ENCODE data around the gene GAMT.

The GAMT gene

GRCh38 chr19:1434040-1434366 is 32.7 kb upstream of the GAMT start:
- Histone ChIP-seq H3K27me3 (ENCODE audit: insufficient read depth, low read depth, severe bottlenecking) (no peaks in the 10 kb centered on the region), H3K36me3 (peaks cover 68% of the 10 kb centered on the region), H3K9me3 (ENCODE audit: severe bottlenecking) (no peaks in the 10 kb centered on the region), H3K27ac (no peak overlapping the region), H3K4me3 (ENCODE audit: low read depth, low read length) (no peak overlapping the region)
- TF ChIP-seq CTCF (IDR thresholded peaks at IDR 0.05; ENCODE audit: low read depth, low read length), result no peak
- DNase-seq, result no peak

- no peak for DNase-seq
- H3K36me3 ChIP-seq, result peaks cover 71% of the 10 kb centered on the region
Measured at GRCh38 chr19:1433119-1434039, 32.0 kb upstream of the GAMT start.

GRCh38 chr19:1432507-1432887 is 31.2 kb upstream of the GAMT start:
- H3K4me3 ChIP-seq (ENCODE audit: low read depth, low read length), result no peak overlapping the region
- peaks cover 79% of the 10 kb centered on the region for H3K36me3 ChIP-seq
- H3K9me3 ChIP-seq (ENCODE audit: severe bottlenecking), result no peaks in the 10 kb centered on the region
- no peak overlapping the region for H3K27ac ChIP-seq
- no peaks in the 10 kb centered on the region for H3K27me3 ChIP-seq (ENCODE audit: insufficient read depth, low read depth, severe bottlenecking)
- TF ChIP-seq CTCF (IDR thresholded peaks at IDR 0.05; ENCODE audit: low read depth, low read length), result no peak
- no peak for DNase-seq

More at GRCh38 chr19:1433119-1434039, 32.0 kb upstream of the GAMT start:
- Histone ChIP-seq H3K4me3 (ENCODE audit: low read depth, low read length) (no peak overlapping the region), H3K27me3 (ENCODE audit: insufficient read depth, low read depth, severe bottlenecking) (no peaks in the 10 kb centered on the region), H3K27ac (no peak overlapping the region), H3K9me3 (ENCODE audit: severe bottlenecking) (no peaks in the 10 kb centered on the region)
- TF ChIP-seq CTCF (IDR thresholded peaks at IDR 0.05; ENCODE audit: low read depth, low read length), result no peak

- no peak overlapping the region for H3K27ac ChIP-seq
- no peak overlapping the region for H3K4me3 ChIP-seq (ENCODE audit: low read depth, low read length)
- DNase-seq, result no peak
- H3K9me3 ChIP-seq (ENCODE audit: severe bottlenecking), result no peaks in the 10 kb centered on the region
- H3K36me3 ChIP-seq, result peaks cover 81% of the 10 kb centered on the region
- TF ChIP-seq CTCF (IDR thresholded peaks at IDR 0.05; ENCODE audit: low read depth, low read length), result no peak
- no peaks in the 10 kb centered on the region for H3K27me3 ChIP-seq (ENCODE audit: insufficient read depth, low read depth, severe bottlenecking)
Measured at GRCh38 chr19:1431759-1432506, 30.6 kb upstream of the GAMT start.

- H3K27ac ChIP-seq, result no peak overlapping the region
- peaks cover 87% of the 10 kb centered on the region for H3K36me3 ChIP-seq
- no peaks in the 10 kb centered on the region for H3K9me3 ChIP-seq (ENCODE audit: severe bottlenecking)
- H3K4me3 ChIP-seq (ENCODE audit: low read depth, low read length), result no peak overlapping the region
- no peak for TF ChIP-seq CTCF (IDR thresholded peaks at IDR 0.05; ENCODE audit: low read depth, low read length)
- no peak for DNase-seq
- H3K27me3 ChIP-seq (ENCODE audit: insufficient read depth, low read depth, severe bottlenecking), result no peaks in the 10 kb centered on the region
Measured at GRCh38 chr19:1430246-1430645, 28.9 kb upstream of the GAMT start.

All from WERI-Rb-1 (cell line).